ENCODE results near the gene HBA2.
"Not testable (repeated sequence)": the region's sequence is repeated elsewhere in the genome, so short reads cannot be mapped to it uniquely, and the experiment has no call there.

HBA2 gene

GRCh38 chr16:176006-176405 lies 3.3 kb downstream of the HBA2 start:
- not testable (repeated sequence) for DNase-seq

- DNase-seq: not testable (repeated sequence)
Observed at GRCh38 chr16:176477-177382, 4.1 kb downstream of the HBA2 start, which contains the start of gene HBA1. TSS of gene HBA1 (plus strand) at chr16:176680. CDS start at chr16:176717, 37 bp downstream.

- DNase-seq: peak; percentile 97
Observed at GRCh38 chr16:177394-177822, 4.7 kb downstream of the HBA2 start.

- no peak for DNase-seq
Observed at GRCh38 chr16:177981-178667, 5.4 kb downstream of the HBA2 start.

- no peak for DNase-seq
Observed at GRCh38 chr16:178668-179015, 6.0 kb downstream of the HBA2 start.

- no peak for DNase-seq
Observed at GRCh38 chr16:179211-180092, 6.8 kb downstream of the HBA2 start.

- DNase-seq: no peak
Observed at GRCh38 chr16:180101-180675, 7.5 kb downstream of the HBA2 start, which contains the start of gene HBQ1. TSS of gene HBQ1 (plus strand) at chr16:180459. CDS start at chr16:180487, 28 bp downstream.

- peak; percentile 10 for DNase-seq
Observed at GRCh38 chr16:180681-181564, 8.2 kb downstream of the HBA2 start.

- peak; percentile 15 for DNase-seq
Observed at GRCh38 chr16:181565-182021, 8.9 kb downstream of the HBA2 start.

GRCh38 chr16:183005-183404 lies 10.3 kb downstream of the HBA2 start:
- DNase-seq: no peak

- DNase-seq: no peak
Observed at GRCh38 chr16:185213-185612, 12.5 kb downstream of the HBA2 start.

- no peak for DNase-seq
Observed at GRCh38 chr16:185691-186090, 13.0 kb downstream of the HBA2 start.

- no peak for DNase-seq
Observed at GRCh38 chr16:187330-187729, 14.7 kb downstream of the HBA2 start.

GRCh38 chr16:188674-189073 lies 16.0 kb downstream of the HBA2 start:
- DNase-seq: no peak

GRCh38 chr16:189604-190186 lies 17.0 kb downstream of the HBA2 start:
- no peak for DNase-seq

GRCh38 chr16:191831-192230 lies 19.2 kb downstream of the HBA2 start:
- no peak for DNase-seq

- no peak for DNase-seq
Observed at GRCh38 chr16:192686-193085, 20.0 kb downstream of the HBA2 start.

GRCh38 chr16:193441-193840 lies 20.8 kb downstream of the HBA2 start:
- no peak for DNase-seq

- DNase-seq: no peak
Observed at GRCh38 chr16:194516-194915, 21.8 kb downstream of the HBA2 start.

GRCh38 chr16:200388-200787 lies 27.7 kb downstream of the HBA2 start:
- DNase-seq: no peak

- no peak for DNase-seq
Observed at GRCh38 chr16:203246-203645, 30.6 kb downstream of the HBA2 start.

Measured in NCI-H748 treated with DMSO at 0.1 percent for 48 hours (cell line).